H9 (cell line): Measurements from ENCODE around the gene ITGA4. TPM values are rescaled to one million over a fixed set of nuclear protein-coding genes. Genes with fewer than 3 reads are reported as not detected.

Experiments used
- DNase-seq: peaks from one replicate; pipeline ENCODE4 v3.0.0-alpha.2; 2017
- H2AFZ ChIP-seq: one replicate; pipeline ENCODE4 v1.6.1; 2013; ENCODE audit warnings: mild to moderate bottlenecking, low read length, control low read depth, moderate library complexity
- H2AK5ac ChIP-seq: 2 replicates; pipeline ENCODE4 v1.6.1; 2013; ENCODE audit warnings: low read length, control low read depth, mixed read lengths; ENCODE audit not compliant: insufficient read length
- H2BK120ac ChIP-seq: one replicate; pipeline ENCODE4 v1.6.1; 2013; ENCODE audit warnings: low read depth, mild to moderate bottlenecking, low read length, control low read depth, inconsistent platforms; ENCODE audit not compliant: poor library complexity, severe bottlenecking
- H2BK12ac ChIP-seq: 2 replicates; pipeline ENCODE4 v1.6.1; 2013; ENCODE audit warnings: low read length, control low read depth, mixed read lengths, low read depth; ENCODE audit not compliant: insufficient read length
- H2BK15ac ChIP-seq: 2 replicates; pipeline ENCODE4 v1.6.1; 2013; ENCODE audit warnings: low read depth, low read length, control low read depth
- H2BK20ac ChIP-seq: one replicate; pipeline ENCODE4 v1.6.1; 2013; ENCODE audit warnings: low read depth, mild to moderate bottlenecking, low read length, control low read depth, inconsistent platforms; ENCODE audit not compliant: poor library complexity, severe bottlenecking
- H2BK5ac ChIP-seq: 2 replicates; pipeline ENCODE4 v1.6.1; 2013; ENCODE audit warnings: low read length, control low read depth, mixed read lengths; ENCODE audit not compliant: insufficient read length
- H3K14ac ChIP-seq: 2 replicates; pipeline ENCODE4 v1.6.1; 2013; ENCODE audit warnings: low read length, control low read depth; ENCODE audit not compliant: insufficient read depth
- H3K18ac ChIP-seq: 2 replicates; pipeline ENCODE4 v1.6.1; 2013; ENCODE audit warnings: low read depth, mild to moderate bottlenecking, mixed read lengths, low read length, control low read depth; ENCODE audit not compliant: insufficient read length
- H3K23ac ChIP-seq: 2 replicates; pipeline ENCODE4 v1.6.1; 2013; ENCODE audit warnings: low read length, control low read depth, mixed read lengths, low read depth; ENCODE audit not compliant: insufficient read length
- H3K23me2 ChIP-seq: 2 replicates; pipeline ENCODE4 v1.6.1; 2013; ENCODE audit warnings: low read depth, mild to moderate bottlenecking, mixed read lengths, low read length, control low read depth; ENCODE audit not compliant: insufficient read length, poor library complexity, severe bottlenecking
- H3K27ac ChIP-seq: 2 replicates; pipeline ENCODE4 v1.5.1; 2013; ENCODE audit warnings: low read length, control low read depth, mixed read lengths, low read depth; ENCODE audit not compliant: insufficient read length
- H3K27me3 ChIP-seq: 2 replicates; pipeline ENCODE4 v1.6.1; 2013; ENCODE audit warnings: low read length, control low read depth, inconsistent platforms; ENCODE audit not compliant: insufficient read depth
- H3K4ac ChIP-seq: 2 replicates; pipeline ENCODE4 v1.6.1; 2013; ENCODE audit warnings: low read depth, mild to moderate bottlenecking, control low read depth, inconsistent platforms, low read length, moderate library complexity
- H3K4me1 ChIP-seq: 2 replicates; pipeline ENCODE4 v1.6.1; 2013; ENCODE audit warnings: low read length, control low read depth, inconsistent platforms; ENCODE audit not compliant: insufficient read depth
- H3K4me2 ChIP-seq: 2 replicates; pipeline ENCODE4 v1.6.1; 2013; ENCODE audit warnings: low read length, control low read depth, mixed read lengths; ENCODE audit not compliant: insufficient read length, insufficient read depth
- H3K56ac ChIP-seq: 2 replicates; pipeline ENCODE4 v1.6.1; 2013; ENCODE audit warnings: low read depth, mild to moderate bottlenecking, mixed read lengths, low read length, control low read depth; ENCODE audit not compliant: insufficient read length
- H3K79me1 ChIP-seq: 2 replicates; pipeline ENCODE4 v1.6.1; 2013; ENCODE audit warnings: low read depth, mild to moderate bottlenecking, moderate library complexity, low read length, control low read depth, inconsistent platforms; ENCODE audit not compliant: insufficient read depth, poor library complexity, severe bottlenecking
- H3K79me2 ChIP-seq: 2 replicates; pipeline ENCODE4 v1.6.1; 2013; ENCODE audit warnings: low read length, control low read depth, inconsistent platforms; ENCODE audit not compliant: insufficient read depth
- H3K9ac ChIP-seq: 2 replicates; pipeline ENCODE4 v1.6.1; 2013; ENCODE audit warnings: low read length, control low read depth, mixed read lengths; ENCODE audit not compliant: insufficient read length; ENCODE audit errors: extremely low read depth
- H3K9me3 ChIP-seq: one replicate; pipeline ENCODE4 v1.6.1; 2013; ENCODE audit warnings: low read depth, low read length, inconsistent platforms; ENCODE audit not compliant: control insufficient read depth
- H3T11ph ChIP-seq: one replicate; pipeline ENCODE4 v1.6.1; 2013; ENCODE audit warnings: mild to moderate bottlenecking, low read length, control low read depth, inconsistent platforms
- H4K20me1 ChIP-seq: one replicate; pipeline ENCODE4 v1.6.1; 2013; ENCODE audit not compliant: control insufficient read depth, insufficient read length, insufficient read depth
- H4K5ac ChIP-seq: 2 replicates; pipeline ENCODE4 v1.6.1; 2013; ENCODE audit warnings: low read depth, mild to moderate bottlenecking, mixed read lengths, low read length, control low read depth; ENCODE audit not compliant: insufficient read length
- H4K8ac ChIP-seq: replicated peaks from 2 replicates; pipeline ENCODE4 v1.6.1; 2013; ENCODE audit warnings: low read length, control low read depth, mixed read lengths, low read depth; ENCODE audit not compliant: insufficient read length
- H4K91ac ChIP-seq: 2 replicates; pipeline ENCODE4 v1.6.1; 2013; ENCODE audit warnings: low read depth, mild to moderate bottlenecking, moderate library complexity, mixed read lengths, low read length, control low read depth; ENCODE audit not compliant: insufficient read length
- H3K27ac Mint-ChIP-seq, 3 experiments: 2 replicates in 2 of 3; 3 replicates in 1 of 3; pipeline ENCODE4 v1.8.0; 2020 to 2021; ENCODE audit warnings: mixed read lengths in 3 of 3, mild to moderate bottlenecking in 1 of 3, moderate library complexity in 1 of 3
- H3K27me3 Mint-ChIP-seq: 2 replicates; pipeline ENCODE4 v1.8.0; 2021; ENCODE audit warnings: low read depth, mild to moderate bottlenecking, moderate library complexity, mixed read lengths
- H3K36me3 Mint-ChIP-seq, 3 experiments: 2 replicates in 2 of 3; 3 replicates in 1 of 3; pipeline ENCODE4 v1.8.0; 2020 to 2021; ENCODE audit warnings: low read depth in 3 of 3, mixed read lengths in 3 of 3; ENCODE audit not compliant: insufficient read depth in 1 of 3
- H3K4me1 Mint-ChIP-seq, 2 experiments: 2 replicates each; pipeline ENCODE4 v1.8.0; 2020; ENCODE audit warnings: mixed read lengths in 2 of 2
- H3K4me3 Mint-ChIP-seq, 2 experiments: 2 replicates in 1 of 2; 3 replicates in 1 of 2; pipeline ENCODE4 v1.8.0; 2020 to 2021; ENCODE audit warnings: mild to moderate bottlenecking in 2 of 2, mixed read lengths in 2 of 2, moderate library complexity in 1 of 2
- H3K9me3 Mint-ChIP-seq, 2 experiments: 2 replicates in 1 of 2; 3 replicates in 1 of 2; pipeline ENCODE4 v1.8.0; 2020; ENCODE audit warnings: mild to moderate bottlenecking in 2 of 2, mixed read lengths in 2 of 2, moderate library complexity in 1 of 2
- CTCF ChIP-seq: fragments of 200-600 bp; sonication (generic); conservative IDR thresholded peaks from 3 replicates; pipeline ENCODE4 v1.8.0; 2021; ENCODE audit warnings: antibody characterized with exemption, mild to moderate bottlenecking
- WGBS: extraction: QIAGEN DNeasy Blood & Tissue Kit; methylation state at CpG from one replicate; pipeline ENCODE4 v1.1.7; 2013; ENCODE audit warnings: missing lambda C conversion rate, low lambda C conversion rate, mixed read lengths; ENCODE audit not compliant: insufficient read length; ENCODE audit errors: extremely low coverage; 5-methylcytosine and 5-hydroxymethylcytosine counted together
- total RNA-seq: library from RNA; stranded (reverse); gene quantifications from 2 replicates; pipeline ENCODE4 v1.2.1, GENCODE V29; 2021

The ITGA4 gene
- total RNA-seq, 1 experiment from 2014 or later: 1.3 TPM

DNA sequence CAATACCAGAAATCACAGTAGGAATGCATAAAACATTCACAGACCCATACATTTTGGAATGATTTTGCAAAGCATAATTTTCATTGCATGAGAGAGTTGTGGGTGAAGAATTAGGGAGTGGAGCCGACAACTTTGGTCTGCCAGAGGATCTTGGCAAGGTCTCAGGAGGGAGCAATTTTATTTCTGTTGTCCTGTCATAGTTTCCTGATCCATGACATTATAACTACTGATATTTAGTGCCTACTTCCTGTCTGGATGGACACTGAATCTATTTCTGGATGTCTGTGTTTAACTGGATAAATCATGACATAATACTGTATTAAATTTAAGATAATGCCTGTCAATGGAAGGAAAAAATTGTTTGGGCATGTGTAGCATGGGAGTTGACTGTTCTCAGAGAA is 2.4 kb downstream of the ITGA4 start:
- Histone ChIP-seq H3K9me3 (no peaks in the 10 kb centered on the region), H2BK5ac (no peak overlapping the region), H4K5ac (no peak overlapping the region), H3K4me2 (no peak overlapping the region), H2BK20ac (no peak overlapping the region), H3K79me1 (no peaks in the 10 kb centered on the region), H3K23ac (no peak overlapping the region), H3K18ac (no peak overlapping the region), H3K23me2 (peaks cover 9% of the 10 kb centered on the region), H2BK12ac (no peak overlapping the region), H4K8ac (no peak overlapping the region), H4K20me1 (no peaks in the 10 kb centered on the region), H2AFZ (no peak overlapping the region), H4K91ac (no peak overlapping the region), H3K56ac (no peak overlapping the region), H3K4ac (no peak overlapping the region), H3K14ac (no peak overlapping the region), H2AK5ac (no peak overlapping the region), H3K27me3 (peaks cover 16% of the 10 kb centered on the region; the same call in 1 of the 2 replicates), H3K4me1 (no peaks in the 10 kb centered on the region), H2BK120ac (no peak overlapping the region), H2BK15ac (no peak overlapping the region), H3K9ac (no peak overlapping the region), H3K27ac (no peak overlapping the region), H3K79me2 (no peaks in the 10 kb centered on the region), H3T11ph (no peak overlapping the region)
- Mint-ChIP-seq H3K4me1 (peaks cover 13% of the 10 kb centered on the region in 2 experiments), H3K9me3 (no peaks in the 10 kb centered on the region), H3K27me3 (peaks cover 76% of the 10 kb centered on the region), H3K36me3 (no peaks in the 10 kb centered on the region), H3K4me3 (no peak overlapping the region), H3K27ac (no peak overlapping the region)
- no CpG with 5 or more reads among the region's 1 CpG for WGBS
- DNase-seq: no peak
- TF ChIP-seq CTCF: no peak
